HepG2 (cell line): ENCODE results near the gene TUBGCP6. TPM values are rescaled to one million over a fixed set of nuclear protein-coding genes. Genes with fewer than 3 reads are reported as not detected.
A peak's percentile ranks its signal among the peaks of the same experiment; 100 is the strongest.

Experiments
- BRF2 ChIP-seq: sonication (generic); formaldehyde crosslinking; IDR thresholded peaks from 2 replicates; pipeline ENCODE4 v1.8.1; 2022; ENCODE audit warnings: mild to moderate bottlenecking, missing genetic modification reagents
- CREBL2 ChIP-seq: sonication (generic); formaldehyde crosslinking; IDR thresholded peaks from 2 replicates; pipeline ENCODE4 v1.8.1; 2023; ENCODE audit warnings: missing genetic modification reagents, mild to moderate bottlenecking, borderline replicate concordance
- MATR3 ChIP-seq: sonication (generic); formaldehyde crosslinking; IDR thresholded peaks from 2 replicates; pipeline ENCODE4 v1.4.0; 2020; ENCODE audit warnings: missing genetic modification reagents
- POLR2AphosphoS2 ChIP-seq: IDR thresholded peaks from 2 replicates; pipeline ENCODE4 v1.6.1; 2011; ENCODE audit warnings: low read depth, low read length, improper control_type of control experiment
- SKIL ChIP-seq: sonication (generic); formaldehyde crosslinking; IDR thresholded peaks from 2 replicates; pipeline ENCODE4 v1.8.0; 2022; ENCODE audit warnings: missing genetic modification reagents, mild to moderate bottlenecking, moderate library complexity, borderline replicate concordance
- SSRP1 ChIP-seq: IDR thresholded peaks from 2 replicates; pipeline ENCODE4 v1.6.1; 2016; ENCODE audit warnings: control low read depth
- ZBTB34 ChIP-seq: sonication (generic); formaldehyde crosslinking; IDR thresholded peaks from 2 replicates; pipeline ENCODE4 v1.8.0; 2022; ENCODE audit warnings: mild to moderate bottlenecking, missing genetic modification reagents
- ZFYVE20 ChIP-seq: sonication (generic); formaldehyde crosslinking; IDR thresholded peaks from 2 replicates; pipeline ENCODE4 v1.8.0; 2023; ENCODE audit warnings: low read depth, mild to moderate bottlenecking, moderate library complexity, missing genetic modification reagents, borderline replicate concordance
- ZMAT5 ChIP-seq: sonication (generic); formaldehyde crosslinking; IDR thresholded peaks from 2 replicates; pipeline ENCODE4 v1.5.0; 2020; ENCODE audit warnings: mild to moderate bottlenecking, low read depth, missing genetic modification reagents, borderline replicate concordance
- ZNF274 ChIP-seq: sonication (generic); formaldehyde crosslinking; IDR thresholded peaks from 2 replicates; pipeline ENCODE4 v1.5.1; 2020; ENCODE audit warnings: mild to moderate bottlenecking, missing genetic modification reagents
- ZNF276 ChIP-seq: sonication (generic); formaldehyde crosslinking; IDR thresholded peaks from 2 replicates; pipeline ENCODE4 v1.4.0; 2020; ENCODE audit warnings: mild to moderate bottlenecking, low read depth, missing genetic modification reagents
- ZNF580 ChIP-seq: IDR thresholded peaks from 2 replicates; pipeline ENCODE4 v1.6.1; 2016; ENCODE audit warnings: low read depth, borderline replicate concordance
- ZNF710 ChIP-seq: sonication (generic); formaldehyde crosslinking; IDR thresholded peaks from 2 replicates; pipeline ENCODE4 v1.5.0; 2020; ENCODE audit warnings: mild to moderate bottlenecking, missing genetic modification reagents, borderline replicate concordance
- ZNF746 ChIP-seq: sonication (generic); formaldehyde crosslinking; IDR thresholded peaks from 2 replicates; pipeline ENCODE4 v1.8.0; 2022; ENCODE audit warnings: mild to moderate bottlenecking, missing genetic modification reagents
- ZNF770 ChIP-seq: sonication (generic); formaldehyde crosslinking; IDR thresholded peaks from 2 replicates; pipeline ENCODE4 v1.5.0; 2020; ENCODE audit warnings: mild to moderate bottlenecking, missing genetic modification reagents
- polyA plus RNA-seq, 8 experiments: library from polyadenylated mRNA; depleted of rRNA in 3 of 8; stranded (reverse) in 7 of 8; unstranded in 1 of 8; fragments of >200 nt; fragmentation: Illumina TruSeq in 4 of 8; extraction: Trizol in 4 of 8; gene quantifications; 2 replicates each; pipeline versions ENCODE4 v1.2.1 to v1.2.3, GENCODE V29; 2011 to 2016; ENCODE audit warnings: low read depth in 4 of 8, missing spikeins in 1 of 8, mixed read lengths in 1 of 8; ENCODE audit not compliant: insufficient read depth in 1 of 8
- total RNA-seq, 5 experiments: library from RNA; depleted of rRNA; stranded (reverse); fragments of >200 nt; fragmentation: Illumina TruSeq; extraction: Trizol; gene quantifications; 2 replicates each; pipeline ENCODE4 v1.2.3, GENCODE V29; 2016; ENCODE audit warnings: low read depth in 1 of 5

TUBGCP6 gene
- total and polyA plus RNA-seq, 2 of the 13 experiments (the other 11 are each of a cell fraction or from before 2014, with no cell fraction given), result 14.6 to 15.7 TPM

- TF ChIP-seq ZNF276 (CRISPR knock-in tag) (no peak), ZNF710 (CRISPR knock-in tag) (no peak), ZNF770 (no peak), BRF2 (no peak), ZNF746 (CRISPR knock-in tag) (no peak), ZMAT5 (CRISPR knock-in tag) (no peak), CREBL2 (CRISPR knock-in tag) (no peak), ZNF580 (CRISPR knock-in tag) (no peak), MATR3 (CRISPR knock-in tag) (no peak), SSRP1 (CRISPR knock-in tag) (no peak), ZBTB34 (CRISPR knock-in tag) (no peak), SKIL (no peak), POLR2AphosphoS2 (no peak), ZFYVE20 (CRISPR knock-in tag) (no peak), ZNF274 (CRISPR knock-in tag) (0 out of 2 replicates have a peak, but pooled peaks have one; percentile 22)
These were observed 58.6 kb downstream of the TUBGCP6 start (continued) for GRCh38 chr22:50186181-50186714.
